Duodenal mucosa (tissue), 2 donors: ENCODE results near the gene OR51B4.
"Not testable (repeated sequence)": the region's sequence is repeated elsewhere in the genome, so short reads cannot be mapped to it uniquely, and the experiment has no call there.

Experiments
- H3K27ac ChIP-seq: one replicate; pipeline ENCODE4 v1.7.0; 2013; ENCODE audit warnings: low read depth, low read length
- H3K27me3 ChIP-seq, 2 donors: one replicate each; pipeline ENCODE4 v1.7.0; 2013; ENCODE audit warnings: low read length in 2 of 2, control low read depth in 1 of 2; ENCODE audit not compliant: insufficient read depth in 2 of 2, control insufficient read depth in 1 of 2
- H3K36me3 ChIP-seq, 2 donors: one replicate each; pipeline ENCODE4 v1.7.0; 2013; ENCODE audit warnings: low read length in 2 of 2, control low read depth in 1 of 2; ENCODE audit not compliant: insufficient read depth in 2 of 2, control insufficient read depth in 1 of 2
- H3K4me1 ChIP-seq, 2 donors: one replicate each; pipeline ENCODE4 v1.7.0; 2013; ENCODE audit warnings: low read length in 2 of 2, control low read depth in 1 of 2; ENCODE audit not compliant: insufficient read depth in 2 of 2, control insufficient read depth in 1 of 2
- H3K4me3 ChIP-seq, 2 donors: one replicate each; pipeline ENCODE4 v1.7.0; 2013; ENCODE audit warnings: low read length in 2 of 2, low read depth in 1 of 2
- H3K9ac ChIP-seq, 2 donors: one replicate each; pipeline ENCODE4 v1.7.0; 2013; ENCODE audit warnings: low read length in 2 of 2, low read depth in 1 of 2
- H3K9me3 ChIP-seq, 2 donors: one replicate each; pipeline ENCODE4 v1.7.0; 2013; ENCODE audit warnings: low read length in 2 of 2, control low read depth in 1 of 2; ENCODE audit not compliant: control insufficient read depth in 1 of 2

The OR51B4 gene

GRCh38 chr11:5297721-5298323 is 3.9 kb downstream of the OR51B4 start:
- no peaks in the 10 kb centered on the region for H3K9me3 ChIP-seq
- H3K27me3 ChIP-seq = no peaks in the 10 kb centered on the region
- no peak overlapping the region for H3K4me3 ChIP-seq
- no peaks in the 10 kb centered on the region for H3K36me3 ChIP-seq
- H3K27ac ChIP-seq = no peak overlapping the region
- H3K9ac ChIP-seq = no peak overlapping the region
- no peaks in the 10 kb centered on the region for H3K4me1 ChIP-seq

DNA sequence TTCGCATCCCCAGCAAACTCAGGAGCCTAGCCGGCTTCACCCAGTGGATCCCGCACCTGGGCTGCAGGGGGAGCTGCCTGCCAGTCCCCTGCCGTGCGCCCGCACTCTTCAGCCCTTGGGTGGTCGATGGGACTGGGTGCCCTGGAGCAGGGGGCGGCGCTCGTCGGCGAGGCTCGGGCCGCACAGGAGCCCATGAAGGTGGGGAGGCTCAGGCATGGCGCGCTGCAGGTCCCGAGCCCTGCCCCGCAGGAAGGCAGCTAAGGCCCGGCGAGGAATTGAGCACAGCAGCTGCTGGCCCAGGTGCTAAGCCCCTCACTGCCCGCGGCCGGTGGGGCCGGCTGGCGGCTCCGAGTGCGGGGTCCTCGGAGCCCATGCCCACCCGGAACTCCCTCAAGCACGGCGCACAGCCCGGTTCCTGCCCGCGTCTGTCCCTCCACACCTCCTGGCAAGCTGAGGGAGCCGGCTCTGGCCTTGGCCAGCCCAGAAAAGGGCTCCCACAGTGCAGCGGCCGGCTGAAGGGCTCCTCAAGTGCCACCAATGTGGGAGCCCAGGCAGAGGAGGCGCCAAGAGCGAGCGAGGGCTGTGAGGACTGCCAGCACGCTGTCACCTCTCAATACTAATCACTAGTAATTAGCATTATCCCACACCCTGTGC is 7.3 kb downstream of the OR51B4 start:
- not testable (repeated sequence) for H3K4me1 ChIP-seq, H3K9ac ChIP-seq

GRCh38 chr11:5293028-5293427 is 8.7 kb downstream of the OR51B4 start:
- no peak overlapping the region for H3K9ac ChIP-seq
- no peak overlapping the region for H3K4me3 ChIP-seq
- H3K36me3 ChIP-seq = no peaks in the 10 kb centered on the region
- no peak overlapping the region for H3K27ac ChIP-seq
- no peaks in the 10 kb centered on the region for H3K27me3 ChIP-seq
- H3K9me3 ChIP-seq = no peaks in the 10 kb centered on the region
- no peaks in the 10 kb centered on the region for H3K4me1 ChIP-seq

More for the DNA sequence above, 7.3 kb downstream of the OR51B4 start:
- H3K27me3 ChIP-seq, H3K27ac ChIP-seq, H3K9me3 ChIP-seq, H3K36me3 ChIP-seq, H3K4me3 ChIP-seq: not testable (repeated sequence)

DNA sequence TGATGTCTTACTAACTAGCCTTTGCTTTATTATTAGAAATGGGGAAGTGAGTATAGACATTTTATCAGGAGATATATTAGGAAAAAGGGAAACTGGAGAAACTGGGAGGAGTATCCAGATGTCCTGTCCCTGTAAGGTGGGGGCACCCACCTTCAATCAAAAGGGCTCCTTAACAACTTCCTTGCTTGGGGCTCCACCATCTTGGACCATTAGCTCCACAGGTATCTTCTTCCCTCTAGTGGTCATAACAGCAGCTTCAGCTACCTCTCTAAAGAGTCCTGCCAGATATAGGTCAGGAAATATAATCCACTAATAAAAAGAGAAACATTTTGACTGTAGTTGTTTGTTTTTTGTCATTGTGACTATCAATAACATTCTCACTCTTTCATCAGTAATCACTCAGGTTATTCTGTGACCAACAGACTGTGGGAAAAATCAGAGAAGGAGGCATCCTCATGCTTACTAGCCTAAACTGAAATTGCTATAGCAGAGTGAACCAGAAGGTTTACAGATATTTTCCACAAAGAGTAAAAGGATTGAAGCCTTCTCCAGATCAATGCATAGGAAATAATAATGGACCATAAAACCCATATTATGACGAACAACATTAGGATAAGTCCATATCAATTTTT is 10.4 kb downstream of the OR51B4 start:
- Histone ChIP-seq H3K4me1 (no peaks in the 10 kb centered on the region), H3K4me3 (no peak overlapping the region), H3K9ac (no peak overlapping the region), H3K9me3 (no peaks in the 10 kb centered on the region), H3K27ac (no peak overlapping the region), H3K36me3 (no peaks in the 10 kb centered on the region), H3K27me3 (no peaks in the 10 kb centered on the region)

DNA sequence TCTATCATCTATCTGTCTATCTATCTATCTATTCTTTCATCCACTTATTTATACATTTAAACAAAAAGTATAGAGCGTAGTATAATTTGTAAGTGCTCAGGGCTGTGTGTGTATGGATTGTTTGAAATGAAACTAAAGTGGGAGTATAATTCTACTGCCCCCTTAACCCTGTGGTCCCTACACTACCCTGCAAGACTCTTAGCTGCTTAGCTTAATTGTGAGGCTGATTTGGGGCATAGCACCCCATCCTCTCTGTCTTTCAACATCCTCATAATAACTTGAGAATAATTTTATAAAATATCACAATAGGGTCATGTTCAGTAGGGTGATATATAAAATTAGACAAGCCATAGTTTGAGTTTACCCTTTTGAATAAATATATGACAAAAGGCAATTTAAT is 11.6 kb downstream of the OR51B4 start:
- no peaks in the 10 kb centered on the region for H3K9me3 ChIP-seq
- no peak overlapping the region for H3K9ac ChIP-seq
- no peaks in the 10 kb centered on the region for H3K27me3 ChIP-seq
- H3K4me3 ChIP-seq = no peak overlapping the region
- no peaks in the 10 kb centered on the region for H3K4me1 ChIP-seq
- H3K36me3 ChIP-seq = no peaks in the 10 kb centered on the region
- H3K27ac ChIP-seq = no peak overlapping the region

- Histone ChIP-seq H3K4me1 (no peaks in the 10 kb centered on the region), H3K27ac (no peak overlapping the region), H3K9ac (no peak overlapping the region), H3K4me3 (no peak overlapping the region), H3K27me3 (no peaks in the 10 kb centered on the region), H3K9me3 (no peaks in the 10 kb centered on the region), H3K36me3 (no peaks in the 10 kb centered on the region)
These were observed 12.1 kb downstream of the OR51B4 start for GRCh38 chr11:5289696-5290095.

- H3K9me3 ChIP-seq = no peaks in the 10 kb centered on the region
- H3K36me3 ChIP-seq = no peaks in the 10 kb centered on the region
- no peak overlapping the region for H3K4me3 ChIP-seq
- H3K27ac ChIP-seq = no peak overlapping the region
- no peaks in the 10 kb centered on the region for H3K27me3 ChIP-seq
- H3K4me1 ChIP-seq = no peaks in the 10 kb centered on the region
- no peak overlapping the region for H3K9ac ChIP-seq
These were observed 12.7 kb downstream of the OR51B4 start for GRCh38 chr11:5288906-5289550.

DNA sequence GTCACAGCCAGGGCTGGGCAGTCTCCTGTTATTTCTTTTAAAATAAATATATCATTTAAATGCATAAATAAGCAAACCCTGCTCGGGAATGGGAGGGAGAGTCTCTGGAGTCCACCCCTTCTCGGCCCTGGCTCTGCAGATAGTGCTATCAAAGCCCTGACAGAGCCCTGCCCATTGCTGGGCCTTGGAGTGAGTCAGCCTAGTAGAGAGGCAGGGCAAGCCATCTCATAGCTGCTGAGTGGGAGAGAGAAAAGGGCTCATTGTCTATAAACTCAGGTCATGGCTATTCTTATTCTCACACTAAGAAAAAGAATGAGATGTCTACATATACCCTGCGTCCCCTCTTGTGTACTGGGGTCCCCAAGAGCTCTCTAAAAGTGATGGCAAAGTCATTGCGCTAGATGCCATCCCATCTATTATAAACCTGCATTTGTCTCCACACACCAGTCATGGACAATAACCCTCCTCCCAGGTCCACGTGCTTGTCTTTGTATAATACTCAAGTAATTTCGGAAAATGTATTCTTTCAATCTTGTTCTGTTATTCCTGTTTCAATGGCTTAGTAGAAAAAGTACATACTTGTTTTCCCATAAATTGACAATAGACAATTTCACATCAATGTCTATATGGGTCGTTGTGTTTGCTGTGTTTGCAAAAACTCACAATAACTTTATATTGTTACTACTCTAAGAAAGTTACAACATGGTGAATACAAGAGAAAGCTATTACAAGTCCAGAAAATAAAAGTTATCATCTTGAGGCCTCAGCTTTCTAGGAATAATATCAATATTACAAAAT is 13.4 kb downstream of the OR51B4 start:
- Histone ChIP-seq H3K27me3 (no peaks in the 10 kb centered on the region), H3K36me3 (no peaks in the 10 kb centered on the region), H3K27ac (no peak overlapping the region), H3K4me1 (no peaks in the 10 kb centered on the region), H3K9ac (no peak overlapping the region), H3K4me3 (no peak overlapping the region), H3K9me3 (no peaks in the 10 kb centered on the region)

GRCh38 chr11:5286901-5287300 is 14.8 kb downstream of the OR51B4 start:
- Histone ChIP-seq H3K4me3 (no peak overlapping the region), H3K27me3 (no peaks in the 10 kb centered on the region), H3K36me3 (no peaks in the 10 kb centered on the region), H3K27ac (no peak overlapping the region), H3K9ac (no peak overlapping the region), H3K4me1 (no peaks in the 10 kb centered on the region), H3K9me3 (no peaks in the 10 kb centered on the region)

GRCh38 chr11:5286351-5286750 is 15.4 kb downstream of the OR51B4 start:
- Histone ChIP-seq H3K9me3 (no peaks in the 10 kb centered on the region), H3K36me3 (no peaks in the 10 kb centered on the region)

More at GRCh38 chr11:5286351-5286750, 15.4 kb downstream of the OR51B4 start:
- H3K27me3 ChIP-seq = no peaks in the 10 kb centered on the region
- H3K9ac ChIP-seq = no peak overlapping the region
- H3K4me1 ChIP-seq = no peaks in the 10 kb centered on the region
- H3K27ac ChIP-seq = no peak overlapping the region
- no peak overlapping the region for H3K4me3 ChIP-seq
